Skeletal muscle cell (primary cell): ENCODE results near the gene CCPG1.
A peak's percentile ranks its signal among the peaks of the same experiment; 100 is the strongest.

Source experiments
- DNase-seq: peaks from one replicate; pipeline ENCODE4 v3.0.0-alpha.2; 2010; ENCODE audit warnings: low read depth
- H3K4me3 ChIP-seq: 2 replicates; pipeline ENCODE4 v1.5.1; 2011; ENCODE audit warnings: low read depth, mild to moderate bottlenecking, control low read depth, low read length, moderate library complexity

Gene CCPG1

GRCh38 chr15:55327387-55327786 lies 80.8 kb downstream of the CCPG1 start:
- no peak overlapping the region for H3K4me3 ChIP-seq
- DNase-seq: no peak

GRCh38 chr15:55322467-55322866 lies 85.7 kb downstream of the CCPG1 start:
- DNase-seq: no peak
- H3K4me3 ChIP-seq: no peak overlapping the region

- no peak for DNase-seq
- no peak overlapping the region for H3K4me3 ChIP-seq
Measured at GRCh38 chr15:55320963-55321362, 87.2 kb downstream of the CCPG1 start.

- no peak for DNase-seq
- H3K4me3 ChIP-seq: peak overlapping the region; percentile 90
Measured at GRCh38 chr15:55320238-55320550, 88.0 kb downstream of the CCPG1 start.

- DNase-seq: no peak
- peak overlapping the region; percentile 90 for H3K4me3 ChIP-seq
Measured at GRCh38 chr15:55319537-55320237, 88.5 kb downstream of the CCPG1 start.

GRCh38 chr15:55318588-55319494 lies 89.3 kb downstream of the CCPG1 start, which contains the start of the genes PIGB and PIGBOS1:
PIGB (plus strand) TSS chr15:55319222; CDS start chr15:55319251, 29 bp downstream.
PIGBOS1 (minus strand) TSS chr15:55319123; CDS start chr15:55317792, 1,331 bp downstream.
- peak; percentile 77 for DNase-seq
- H3K4me3 ChIP-seq: peak within 1 kb of the TSS; percentile 90
